ENCODE results near the gene SLC5A2. TPM values are rescaled to one million over a fixed set of nuclear protein-coding genes. Genes with fewer than 3 reads are reported as not detected.

The SLC5A2 gene
- total RNA-seq, 1 donor from 2014 or later: not detected

- Mint-ChIP-seq H3K27ac (ENCODE audit: unreplicated experiment) (no peak overlapping the region), H3K27me3 (ENCODE audit: unreplicated experiment) (peaks cover 24% of the 10 kb centered on the region), H3K4me1 (ENCODE audit: low read depth, unreplicated experiment) (peaks cover under 1% of the 10 kb centered on the region), H3K36me3 (ENCODE audit: unreplicated experiment) (no peaks in the 10 kb centered on the region), H3K9me3 (ENCODE audit: unreplicated experiment) (peaks cover 7% of the 10 kb centered on the region), H3K4me3 (ENCODE audit: unreplicated experiment) (peak overlapping the region; percentile 78)
- TF ChIP-seq, protein P1, sequence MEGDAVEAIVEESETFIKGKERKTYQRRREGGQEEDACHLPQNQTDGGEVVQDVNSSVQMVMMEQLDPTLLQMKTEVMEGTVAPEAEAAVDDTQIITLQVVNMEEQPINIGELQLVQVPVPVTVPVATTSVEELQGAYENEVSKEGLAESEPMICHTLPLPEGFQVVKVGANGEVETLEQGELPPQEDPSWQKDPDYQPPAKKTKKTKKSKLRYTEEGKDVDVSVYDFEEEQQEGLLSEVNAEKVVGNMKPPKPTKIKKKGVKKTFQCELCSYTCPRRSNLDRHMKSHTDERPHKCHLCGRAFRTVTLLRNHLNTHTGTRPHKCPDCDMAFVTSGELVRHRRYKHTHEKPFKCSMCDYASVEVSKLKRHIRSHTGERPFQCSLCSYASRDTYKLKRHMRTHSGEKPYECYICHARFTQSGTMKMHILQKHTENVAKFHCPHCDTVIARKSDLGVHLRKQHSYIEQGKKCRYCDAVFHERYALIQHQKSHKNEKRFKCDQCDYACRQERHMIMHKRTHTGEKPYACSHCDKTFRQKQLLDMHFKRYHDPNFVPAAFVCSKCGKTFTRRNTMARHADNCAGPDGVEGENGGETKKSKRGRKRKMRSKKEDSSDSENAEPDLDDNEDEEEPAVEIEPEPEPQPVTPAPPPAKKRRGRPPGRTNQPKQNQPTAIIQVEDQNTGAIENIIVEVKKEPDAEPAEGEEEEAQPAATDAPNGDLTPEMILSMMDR (IDR thresholded peaks at IDR 0.05; ENCODE audit: partially characterized antibody, unreplicated experiment): no peak
- peak; percentile 87 for DNase-seq
Observed at GRCh38 chr16:31476303-31477219, 6.4 kb upstream of the SLC5A2 start.

DNA sequence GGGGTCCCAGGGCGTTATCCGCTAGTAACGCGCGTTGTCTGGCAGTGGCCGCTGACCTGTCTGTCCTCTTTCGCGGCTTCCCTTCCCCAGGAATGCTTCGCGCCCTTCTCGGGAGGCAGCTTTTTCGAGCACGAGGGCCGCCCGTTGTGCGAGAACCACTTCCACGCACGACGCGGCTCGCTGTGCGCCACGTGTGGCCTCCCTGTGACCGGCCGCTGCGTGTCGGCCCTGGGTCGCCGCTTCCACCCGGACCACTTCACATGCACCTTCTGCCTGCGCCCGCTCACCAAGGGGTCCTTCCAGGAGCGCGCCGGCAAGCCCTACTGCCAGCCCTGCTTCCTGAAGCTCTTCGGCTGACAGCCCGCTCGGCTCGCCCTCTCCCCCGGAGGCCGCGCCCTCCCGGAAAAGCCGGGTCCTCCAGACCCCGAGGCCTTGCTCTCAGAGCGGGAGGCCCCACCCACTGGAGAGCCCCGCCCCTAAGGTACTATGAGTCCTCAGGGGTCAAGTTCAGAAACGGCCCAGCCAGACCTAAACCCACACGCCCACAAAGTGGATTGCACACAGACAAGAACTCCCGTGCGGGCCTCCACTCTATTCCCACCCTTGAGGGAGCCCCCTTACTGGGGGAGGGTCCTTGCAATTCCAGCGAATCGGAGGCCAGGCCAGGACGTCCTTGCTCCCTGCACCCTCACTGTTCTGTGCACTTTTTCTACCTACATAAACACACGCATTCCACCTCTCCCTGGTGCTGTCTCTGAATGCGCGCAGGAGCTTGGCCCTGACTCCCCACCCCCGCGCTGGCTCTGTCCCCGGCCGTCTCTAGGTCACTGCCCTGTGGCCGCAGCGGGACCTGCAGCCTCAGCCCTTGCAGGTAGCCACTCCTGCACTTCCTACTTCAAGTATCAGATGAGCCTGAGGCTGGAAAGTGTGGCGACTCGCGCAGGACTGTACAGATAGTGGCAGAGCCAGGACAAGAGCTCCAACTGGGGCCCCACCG is 5.4 kb upstream of the SLC5A2 start:
- TF ChIP-seq, protein P1 (IDR thresholded peaks at IDR 0.05; ENCODE audit: partially characterized antibody, unreplicated experiment): peak; percentile 10
- Mint-ChIP-seq H3K36me3 (ENCODE audit: unreplicated experiment) (no peaks in the 10 kb centered on the region), H3K4me1 (ENCODE audit: low read depth, unreplicated experiment) (no peaks in the 10 kb centered on the region), H3K27me3 (ENCODE audit: unreplicated experiment) (peaks cover 23% of the 10 kb centered on the region), H3K9me3 (ENCODE audit: unreplicated experiment) (peaks cover 8% of the 10 kb centered on the region), H3K4me3 (ENCODE audit: unreplicated experiment) (peak overlapping the region; percentile 79), H3K27ac (ENCODE audit: unreplicated experiment) (no peak overlapping the region)
- DNase-seq: peak; percentile 80

DNA sequence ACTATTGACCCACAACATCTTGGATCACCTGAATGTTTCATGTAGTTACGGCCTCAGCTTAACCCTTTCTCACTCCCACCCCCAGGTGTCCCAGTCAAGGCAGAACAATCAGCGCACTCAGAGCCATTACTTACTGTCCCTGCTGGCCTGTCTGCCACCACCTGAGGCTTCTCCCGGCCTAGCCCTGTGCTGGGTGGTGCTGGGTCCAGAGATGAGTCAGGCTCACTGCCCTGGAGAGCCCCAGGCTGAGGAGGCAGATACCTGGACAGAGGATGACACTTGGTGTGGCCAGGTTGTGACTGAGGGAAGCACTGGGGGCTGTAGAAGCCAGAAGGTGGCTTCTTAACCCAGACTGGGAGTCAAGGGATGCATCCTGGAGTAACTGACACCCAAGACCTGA is 4.0 kb upstream of the SLC5A2 start:
- no peak for DNase-seq
- TF ChIP-seq, protein P1 (IDR thresholded peaks at IDR 0.05; ENCODE audit: partially characterized antibody, unreplicated experiment): no peak
- Mint-ChIP-seq H3K27me3 (ENCODE audit: unreplicated experiment) (peaks cover 23% of the 10 kb centered on the region), H3K27ac (ENCODE audit: unreplicated experiment) (no peak overlapping the region), H3K36me3 (ENCODE audit: unreplicated experiment) (no peaks in the 10 kb centered on the region), H3K4me3 (ENCODE audit: unreplicated experiment) (no peak overlapping the region), H3K4me1 (ENCODE audit: low read depth, unreplicated experiment) (no peaks in the 10 kb centered on the region), H3K9me3 (ENCODE audit: unreplicated experiment) (peaks cover 8% of the 10 kb centered on the region)

GRCh38 chr16:31479751-31480150 is 3.2 kb upstream of the SLC5A2 start:
- H3K27ac Mint-ChIP-seq (ENCODE audit: unreplicated experiment): no peak overlapping the region
- TF ChIP-seq, protein P1 (IDR thresholded peaks at IDR 0.05; ENCODE audit: partially characterized antibody, unreplicated experiment): no peak
- no peak overlapping the region for H3K4me3 Mint-ChIP-seq (ENCODE audit: unreplicated experiment)
- no peak for DNase-seq
- H3K27me3 Mint-ChIP-seq (ENCODE audit: unreplicated experiment): peaks cover 23% of the 10 kb centered on the region
- no peaks in the 10 kb centered on the region for H3K36me3 Mint-ChIP-seq (ENCODE audit: unreplicated experiment)
- H3K4me1 Mint-ChIP-seq (ENCODE audit: low read depth, unreplicated experiment): no peaks in the 10 kb centered on the region
- peaks cover 8% of the 10 kb centered on the region for H3K9me3 Mint-ChIP-seq (ENCODE audit: unreplicated experiment)
